ENCODE results near the gene PSMF1. TPM values are rescaled to one million over a fixed set of nuclear protein-coding genes. Genes with fewer than 3 reads are reported as not detected.

The PSMF1 gene
- total RNA-seq, 1 donor from 2014 or later, result 34.0 TPM

- Histone ChIP-seq H2AFZ (replicated peaks) (no peak overlapping the region), H3K4me3 (no peak overlapping the region), H3K9ac (no peak overlapping the region), H3K4me2 (no peak overlapping the region), H3K27me3 (no peaks in the 10 kb centered on the region), H3K4me1 (no peaks in the 10 kb centered on the region), H3F3A (ENCODE audit: low read depth) (no peaks in the 10 kb centered on the region), H3K36me3 (no peaks in the 10 kb centered on the region), H3K79me2 (ENCODE audit: low read depth) (no peaks in the 10 kb centered on the region), H4K20me1 (ENCODE audit: low read depth) (peaks cover 34% of the 10 kb centered on the region), H3K9me3 (ENCODE audit: low read depth) (no peaks in the 10 kb centered on the region), H3K27ac (no peak overlapping the region)
- peaks cover 34% of the 10 kb centered on the region for H3K36me3 Mint-ChIP-seq
- H3K4me3 Mint-ChIP-seq, result no peak overlapping the region
- TF ChIP-seq EZH2phosphoT487 (IDR thresholded peaks at IDR 0.05), result no peak
- no peaks in the 10 kb centered on the region for H3K4me1 Mint-ChIP-seq
- no peak for DNase-seq (ENCODE audit: low spot score)
- no peaks in the 10 kb centered on the region for H3K9me3 Mint-ChIP-seq
- no peaks in the 10 kb centered on the region for H3K27me3 Mint-ChIP-seq (ENCODE audit: insufficient read depth, low read depth)
- no peak overlapping the region for H3K27ac Mint-ChIP-seq
Measured at GRCh38 chr20:1166948-1167720, 48.7 kb downstream of the PSMF1 start.

- no peak for DNase-seq (ENCODE audit: low spot score)
- Mint-ChIP-seq H3K36me3 (peaks cover 32% of the 10 kb centered on the region), H3K4me1 (peaks cover 3% of the 10 kb centered on the region), H3K27me3 (ENCODE audit: insufficient read depth, low read depth) (peaks cover 2% of the 10 kb centered on the region), H3K27ac (no peak overlapping the region), H3K4me3 (no peak overlapping the region), H3K9me3 (no peaks in the 10 kb centered on the region)
- H3K27ac ChIP-seq, result no peak overlapping the region
- H3K4me1 ChIP-seq, result peaks cover 7% of the 10 kb centered on the region
- H3K9ac ChIP-seq, result no peak overlapping the region
- H3K27me3 ChIP-seq, result no peaks in the 10 kb centered on the region
- H3K4me3 ChIP-seq, result no peak overlapping the region
- no peaks in the 10 kb centered on the region for H3K9me3 ChIP-seq (ENCODE audit: low read depth)
- no peaks in the 10 kb centered on the region for H3F3A ChIP-seq (ENCODE audit: low read depth)
- H3K36me3 ChIP-seq, result no peaks in the 10 kb centered on the region
- no peaks in the 10 kb centered on the region for H3K79me2 ChIP-seq (ENCODE audit: low read depth)
- H4K20me1 ChIP-seq (ENCODE audit: low read depth), result peaks cover 51% of the 10 kb centered on the region
- no peak overlapping the region for H3K4me2 ChIP-seq
- H2AFZ ChIP-seq (replicated peaks), result no peak overlapping the region
- TF ChIP-seq EZH2phosphoT487 (IDR thresholded peaks at IDR 0.05) (no peak), EZH2 (IDR thresholded peaks at IDR 0.05) (no peak), CTCF (IDR thresholded peaks at IDR 0.05) (no peak)
Measured at GRCh38 chr20:1169224-1169623, 50.8 kb downstream of the PSMF1 start.

- Histone ChIP-seq H3K9me3 (ENCODE audit: low read depth) (no peaks in the 10 kb centered on the region), H3K9ac (no peak overlapping the region), H3K4me2 (no peak overlapping the region), H4K20me1 (ENCODE audit: low read depth) (peaks cover 57% of the 10 kb centered on the region), H3K27me3 (no peaks in the 10 kb centered on the region), H3K27ac (no peak overlapping the region), H3K36me3 (no peaks in the 10 kb centered on the region), H2AFZ (replicated peaks) (no peak overlapping the region), H3K4me3 (no peak overlapping the region), H3K79me2 (ENCODE audit: low read depth) (no peaks in the 10 kb centered on the region), H3K4me1 (peaks cover 7% of the 10 kb centered on the region), H3F3A (ENCODE audit: low read depth) (no peaks in the 10 kb centered on the region)
- Mint-ChIP-seq H3K4me3 (no peak overlapping the region), H3K9me3 (no peaks in the 10 kb centered on the region), H3K36me3 (peaks cover 36% of the 10 kb centered on the region), H3K27me3 (ENCODE audit: insufficient read depth, low read depth) (peaks cover 2% of the 10 kb centered on the region), H3K4me1 (peaks cover 3% of the 10 kb centered on the region), H3K27ac (no peak overlapping the region)
- DNase-seq (ENCODE audit: low spot score), result peak; percentile 88
- TF ChIP-seq EZH2 (IDR thresholded peaks at IDR 0.05) (no peak), EZH2phosphoT487 (IDR thresholded peaks at IDR 0.05) (no peak), CTCF (IDR thresholded peaks at IDR 0.05) (no peak)
Measured at GRCh38 chr20:1171461-1172093, 53.2 kb downstream of the PSMF1 start.

DNA sequence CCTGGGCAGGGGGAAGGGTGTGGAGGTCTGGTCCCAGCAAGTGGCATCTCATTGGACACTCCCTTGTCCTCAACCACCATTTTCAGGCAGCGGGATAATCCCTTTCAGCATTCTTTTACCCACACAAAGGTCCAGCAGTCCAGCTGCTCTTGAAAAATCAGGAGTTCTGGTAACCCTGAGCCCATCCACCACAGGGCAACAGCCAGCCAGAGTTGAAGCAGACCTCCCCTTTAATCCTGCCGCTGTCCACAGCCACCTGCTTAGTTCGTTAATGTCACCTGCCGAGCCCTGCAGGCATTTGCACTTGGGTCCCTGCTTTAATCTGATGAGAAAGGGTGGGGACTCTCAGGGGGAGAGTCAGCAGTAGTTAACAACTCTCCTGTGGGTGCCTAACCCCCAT lies 55.3 kb downstream of the PSMF1 start:
- Histone ChIP-seq H4K20me1 (ENCODE audit: low read depth) (peaks cover 64% of the 10 kb centered on the region), H3K27ac (no peak overlapping the region), H3K4me3 (no peak overlapping the region), H3K9me3 (ENCODE audit: low read depth) (no peaks in the 10 kb centered on the region), H2AFZ (replicated peaks) (no peak overlapping the region), H3K9ac (no peak overlapping the region), H3K79me2 (ENCODE audit: low read depth) (no peaks in the 10 kb centered on the region), H3F3A (ENCODE audit: low read depth) (no peaks in the 10 kb centered on the region), H3K4me1 (peaks cover 7% of the 10 kb centered on the region), H3K36me3 (no peaks in the 10 kb centered on the region), H3K27me3 (no peaks in the 10 kb centered on the region), H3K4me2 (peak overlapping the region; percentile 38)
- Mint-ChIP-seq H3K4me3 (no peak overlapping the region), H3K27me3 (ENCODE audit: insufficient read depth, low read depth) (peaks cover 2% of the 10 kb centered on the region), H3K9me3 (no peaks in the 10 kb centered on the region), H3K27ac (no peak overlapping the region), H3K36me3 (peaks cover 19% of the 10 kb centered on the region), H3K4me1 (peaks cover 3% of the 10 kb centered on the region)
- TF ChIP-seq EZH2phosphoT487 (IDR thresholded peaks at IDR 0.05), result no peak
- TF ChIP-seq CTCF (IDR thresholded peaks at IDR 0.05), result no peak
- TF ChIP-seq EZH2 (IDR thresholded peaks at IDR 0.05), result no peak
- peak; percentile 59 for DNase-seq (ENCODE audit: low spot score)
